PC-9 (cell line): ENCODE data around the gene PHLDA3.

Experiments
- CTCF ChIP-seq: fragments of 200-600 bp; sonication (generic); conservative IDR thresholded peaks from 2 replicates; pipeline ENCODE4 v1.6.1; 2017; ENCODE audit warnings: mixed run types, antibody characterized with exemption, mild to moderate bottlenecking, moderate library complexity
- EZH2 ChIP-seq: fragments of 200-600 bp; sonication (generic); IDR thresholded peaks from 2 replicates; pipeline ENCODE4 v1.8.0; 2017; ENCODE audit warnings: antibody characterized with exemption, low read depth

- no peak for TF ChIP-seq CTCF
- TF ChIP-seq EZH2 = no peak
Observed at GRCh38 chr1:201422436-201423030, 46.5 kb downstream of the PHLDA3 start.
